H9 (cell line): ENCODE results near the gene SH3GL1. TPM values are rescaled to one million over a fixed set of nuclear protein-coding genes. Genes with fewer than 3 reads are reported as not detected.

ENCODE experiments used
- DNase-seq: peaks from one replicate; pipeline ENCODE4 v3.0.0-alpha.2; 2017
- H2AFZ ChIP-seq: one replicate; pipeline ENCODE4 v1.6.1; 2013; ENCODE audit warnings: mild to moderate bottlenecking, low read length, control low read depth, moderate library complexity
- H2AK5ac ChIP-seq: 2 replicates; pipeline ENCODE4 v1.6.1; 2013; ENCODE audit warnings: low read length, control low read depth, mixed read lengths; ENCODE audit not compliant: insufficient read length
- H2BK120ac ChIP-seq: one replicate; pipeline ENCODE4 v1.6.1; 2013; ENCODE audit warnings: low read depth, mild to moderate bottlenecking, low read length, control low read depth, inconsistent platforms; ENCODE audit not compliant: poor library complexity, severe bottlenecking
- H2BK12ac ChIP-seq: 2 replicates; pipeline ENCODE4 v1.6.1; 2013; ENCODE audit warnings: low read length, control low read depth, mixed read lengths, low read depth; ENCODE audit not compliant: insufficient read length
- H2BK15ac ChIP-seq: 2 replicates; pipeline ENCODE4 v1.6.1; 2013; ENCODE audit warnings: low read depth, low read length, control low read depth
- H2BK20ac ChIP-seq: one replicate; pipeline ENCODE4 v1.6.1; 2013; ENCODE audit warnings: low read depth, mild to moderate bottlenecking, low read length, control low read depth, inconsistent platforms; ENCODE audit not compliant: poor library complexity, severe bottlenecking
- H2BK5ac ChIP-seq: 2 replicates; pipeline ENCODE4 v1.6.1; 2013; ENCODE audit warnings: low read length, control low read depth, mixed read lengths; ENCODE audit not compliant: insufficient read length
- H3K14ac ChIP-seq: 2 replicates; pipeline ENCODE4 v1.6.1; 2013; ENCODE audit warnings: low read length, control low read depth; ENCODE audit not compliant: insufficient read depth
- H3K18ac ChIP-seq: 2 replicates; pipeline ENCODE4 v1.6.1; 2013; ENCODE audit warnings: low read depth, mild to moderate bottlenecking, mixed read lengths, low read length, control low read depth; ENCODE audit not compliant: insufficient read length
- H3K23ac ChIP-seq: 2 replicates; pipeline ENCODE4 v1.6.1; 2013; ENCODE audit warnings: low read length, control low read depth, mixed read lengths, low read depth; ENCODE audit not compliant: insufficient read length
- H3K23me2 ChIP-seq: 2 replicates; pipeline ENCODE4 v1.6.1; 2013; ENCODE audit warnings: low read depth, mild to moderate bottlenecking, mixed read lengths, low read length, control low read depth; ENCODE audit not compliant: insufficient read length, poor library complexity, severe bottlenecking
- H3K27ac ChIP-seq: 2 replicates; pipeline ENCODE4 v1.5.1; 2013; ENCODE audit warnings: low read length, control low read depth, mixed read lengths, low read depth; ENCODE audit not compliant: insufficient read length
- H3K27me3 ChIP-seq: 2 replicates; pipeline ENCODE4 v1.6.1; 2013; ENCODE audit warnings: low read length, control low read depth, inconsistent platforms; ENCODE audit not compliant: insufficient read depth
- H3K4ac ChIP-seq: 2 replicates; pipeline ENCODE4 v1.6.1; 2013; ENCODE audit warnings: low read depth, mild to moderate bottlenecking, control low read depth, inconsistent platforms, low read length, moderate library complexity
- H3K4me1 ChIP-seq: 2 replicates; pipeline ENCODE4 v1.6.1; 2013; ENCODE audit warnings: low read length, control low read depth, inconsistent platforms; ENCODE audit not compliant: insufficient read depth
- H3K4me2 ChIP-seq: 2 replicates; pipeline ENCODE4 v1.6.1; 2013; ENCODE audit warnings: low read length, control low read depth, mixed read lengths; ENCODE audit not compliant: insufficient read length, insufficient read depth
- H3K56ac ChIP-seq: 2 replicates; pipeline ENCODE4 v1.6.1; 2013; ENCODE audit warnings: low read depth, mild to moderate bottlenecking, mixed read lengths, low read length, control low read depth; ENCODE audit not compliant: insufficient read length
- H3K79me1 ChIP-seq: 2 replicates; pipeline ENCODE4 v1.6.1; 2013; ENCODE audit warnings: low read depth, mild to moderate bottlenecking, moderate library complexity, low read length, control low read depth, inconsistent platforms; ENCODE audit not compliant: insufficient read depth, poor library complexity, severe bottlenecking
- H3K79me2 ChIP-seq: 2 replicates; pipeline ENCODE4 v1.6.1; 2013; ENCODE audit warnings: low read length, control low read depth, inconsistent platforms; ENCODE audit not compliant: insufficient read depth
- H3K9ac ChIP-seq: 2 replicates; pipeline ENCODE4 v1.6.1; 2013; ENCODE audit warnings: low read length, control low read depth, mixed read lengths; ENCODE audit not compliant: insufficient read length; ENCODE audit errors: extremely low read depth
- H3K9me3 ChIP-seq: one replicate; pipeline ENCODE4 v1.6.1; 2013; ENCODE audit warnings: low read depth, low read length, inconsistent platforms; ENCODE audit not compliant: control insufficient read depth
- H3T11ph ChIP-seq: one replicate; pipeline ENCODE4 v1.6.1; 2013; ENCODE audit warnings: mild to moderate bottlenecking, low read length, control low read depth, inconsistent platforms
- H4K20me1 ChIP-seq: one replicate; pipeline ENCODE4 v1.6.1; 2013; ENCODE audit not compliant: control insufficient read depth, insufficient read length, insufficient read depth
- H4K5ac ChIP-seq: 2 replicates; pipeline ENCODE4 v1.6.1; 2013; ENCODE audit warnings: low read depth, mild to moderate bottlenecking, mixed read lengths, low read length, control low read depth; ENCODE audit not compliant: insufficient read length
- H4K8ac ChIP-seq: replicated peaks from 2 replicates; pipeline ENCODE4 v1.6.1; 2013; ENCODE audit warnings: low read length, control low read depth, mixed read lengths, low read depth; ENCODE audit not compliant: insufficient read length
- H4K91ac ChIP-seq: 2 replicates; pipeline ENCODE4 v1.6.1; 2013; ENCODE audit warnings: low read depth, mild to moderate bottlenecking, moderate library complexity, mixed read lengths, low read length, control low read depth; ENCODE audit not compliant: insufficient read length
- H3K27ac Mint-ChIP-seq, 3 experiments: 2 replicates in 2 of 3; 3 replicates in 1 of 3; pipeline ENCODE4 v1.8.0; 2020 to 2021; ENCODE audit warnings: mixed read lengths in 3 of 3, mild to moderate bottlenecking in 1 of 3, moderate library complexity in 1 of 3
- H3K27me3 Mint-ChIP-seq: 2 replicates; pipeline ENCODE4 v1.8.0; 2021; ENCODE audit warnings: low read depth, mild to moderate bottlenecking, moderate library complexity, mixed read lengths
- H3K36me3 Mint-ChIP-seq, 3 experiments: 2 replicates in 2 of 3; 3 replicates in 1 of 3; pipeline ENCODE4 v1.8.0; 2020 to 2021; ENCODE audit warnings: low read depth in 3 of 3, mixed read lengths in 3 of 3; ENCODE audit not compliant: insufficient read depth in 1 of 3
- H3K4me1 Mint-ChIP-seq, 2 experiments: 2 replicates each; pipeline ENCODE4 v1.8.0; 2020; ENCODE audit warnings: mixed read lengths in 2 of 2
- H3K4me3 Mint-ChIP-seq, 2 experiments: 2 replicates in 1 of 2; 3 replicates in 1 of 2; pipeline ENCODE4 v1.8.0; 2020 to 2021; ENCODE audit warnings: mild to moderate bottlenecking in 2 of 2, mixed read lengths in 2 of 2, moderate library complexity in 1 of 2
- H3K9me3 Mint-ChIP-seq, 2 experiments: 2 replicates in 1 of 2; 3 replicates in 1 of 2; pipeline ENCODE4 v1.8.0; 2020; ENCODE audit warnings: mild to moderate bottlenecking in 2 of 2, mixed read lengths in 2 of 2, moderate library complexity in 1 of 2
- WGBS: extraction: QIAGEN DNeasy Blood & Tissue Kit; methylation state at CpG from one replicate; pipeline ENCODE4 v1.1.7; 2013; ENCODE audit warnings: missing lambda C conversion rate, low lambda C conversion rate, mixed read lengths; ENCODE audit not compliant: insufficient read length; ENCODE audit errors: extremely low coverage; 5-methylcytosine and 5-hydroxymethylcytosine counted together
- total RNA-seq: library from RNA; stranded (reverse); gene quantifications from 2 replicates; pipeline ENCODE4 v1.2.1, GENCODE V29; 2021
- TF ChIP-seq, protein P1 (sequence below): fragments of 200-600 bp; sonication (generic); conservative IDR thresholded peaks from 3 replicates; pipeline ENCODE4 v1.8.0; 2021; ENCODE audit warnings: antibody characterized with exemption, mild to moderate bottlenecking

The SH3GL1 gene
- total RNA-seq, 1 experiment from 2014 or later: 85.5 TPM

DNA sequence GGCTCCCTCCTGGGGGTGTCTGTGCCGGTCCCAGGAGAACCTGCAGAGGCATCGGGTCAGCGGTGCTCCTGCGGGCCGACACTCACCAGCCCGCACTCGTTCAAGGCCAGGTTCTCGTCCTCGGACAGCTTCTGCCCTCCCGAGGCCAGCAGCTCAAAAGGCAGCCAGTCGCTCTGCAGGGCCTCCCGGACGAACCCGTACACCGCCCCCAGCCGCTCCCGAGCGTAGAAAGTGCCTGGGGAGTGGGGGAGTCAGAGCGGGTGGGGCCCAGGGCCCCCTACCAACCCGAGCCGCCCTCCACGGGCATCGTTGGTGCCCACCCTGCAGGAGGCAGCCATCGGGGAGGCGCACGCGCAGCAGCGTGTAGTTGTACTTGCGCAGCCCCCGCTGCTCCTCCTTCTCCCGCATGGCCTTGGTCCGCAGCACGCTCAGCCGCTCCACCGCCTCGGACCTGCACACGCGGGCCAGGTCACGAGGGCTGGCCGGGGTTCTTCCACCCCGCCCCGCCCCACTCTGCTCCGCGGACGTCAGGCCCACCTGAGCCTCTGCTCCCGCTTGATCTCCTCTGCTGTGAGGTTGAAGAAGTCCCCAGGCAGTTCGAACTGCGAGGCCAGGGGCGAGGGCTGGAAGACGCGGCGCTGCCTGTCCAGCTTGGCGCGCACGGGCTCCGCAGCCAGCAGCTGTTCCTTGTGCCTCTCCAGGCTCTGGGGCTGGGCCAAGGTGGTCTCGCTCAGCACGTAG is 45.8 kb upstream of the SH3GL1 start:
- H3K14ac ChIP-seq: no peak overlapping the region; the same call in 1 of the 2 replicates
- no peak overlapping the region for H3K27ac ChIP-seq
- H3K56ac ChIP-seq: no peak overlapping the region
- no peaks in the 10 kb centered on the region for H3K27me3 ChIP-seq
- H3K23ac ChIP-seq: no peak overlapping the region
- H2AK5ac ChIP-seq: no peak overlapping the region
- no peak overlapping the region for H4K91ac ChIP-seq
- H3K9me3 ChIP-seq: no peaks in the 10 kb centered on the region
- H3K4ac ChIP-seq: no peak overlapping the region
- H2BK5ac ChIP-seq: no peak overlapping the region
- no peak overlapping the region for H4K5ac ChIP-seq
- H3K27me3 Mint-ChIP-seq: no peaks in the 10 kb centered on the region; the same call in 1 of the 2 replicates
- TF ChIP-seq, protein P1, sequence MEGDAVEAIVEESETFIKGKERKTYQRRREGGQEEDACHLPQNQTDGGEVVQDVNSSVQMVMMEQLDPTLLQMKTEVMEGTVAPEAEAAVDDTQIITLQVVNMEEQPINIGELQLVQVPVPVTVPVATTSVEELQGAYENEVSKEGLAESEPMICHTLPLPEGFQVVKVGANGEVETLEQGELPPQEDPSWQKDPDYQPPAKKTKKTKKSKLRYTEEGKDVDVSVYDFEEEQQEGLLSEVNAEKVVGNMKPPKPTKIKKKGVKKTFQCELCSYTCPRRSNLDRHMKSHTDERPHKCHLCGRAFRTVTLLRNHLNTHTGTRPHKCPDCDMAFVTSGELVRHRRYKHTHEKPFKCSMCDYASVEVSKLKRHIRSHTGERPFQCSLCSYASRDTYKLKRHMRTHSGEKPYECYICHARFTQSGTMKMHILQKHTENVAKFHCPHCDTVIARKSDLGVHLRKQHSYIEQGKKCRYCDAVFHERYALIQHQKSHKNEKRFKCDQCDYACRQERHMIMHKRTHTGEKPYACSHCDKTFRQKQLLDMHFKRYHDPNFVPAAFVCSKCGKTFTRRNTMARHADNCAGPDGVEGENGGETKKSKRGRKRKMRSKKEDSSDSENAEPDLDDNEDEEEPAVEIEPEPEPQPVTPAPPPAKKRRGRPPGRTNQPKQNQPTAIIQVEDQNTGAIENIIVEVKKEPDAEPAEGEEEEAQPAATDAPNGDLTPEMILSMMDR: no peak
- no peak overlapping the region for H4K8ac ChIP-seq
- no peak overlapping the region for H2BK12ac ChIP-seq
- no peak for DNase-seq
- no peak overlapping the region for H2BK120ac ChIP-seq
- H3K9me3 Mint-ChIP-seq: no peaks in the 10 kb centered on the region
- peaks cover 20 to 60% (median 44%) of the 10 kb centered on the region in 3 experiments for H3K36me3 Mint-ChIP-seq
- no peak overlapping the region for H3K4me3 Mint-ChIP-seq
- H3K4me2 ChIP-seq: no peak overlapping the region
- H3K9ac ChIP-seq: no peak overlapping the region
- H3K79me2 ChIP-seq: no peaks in the 10 kb centered on the region
- no peak overlapping the region for H2BK20ac ChIP-seq
- no peaks in the 10 kb centered on the region for H3K79me1 ChIP-seq
- H3K4me1 ChIP-seq: no peaks in the 10 kb centered on the region
- 0 out of 4 replicates have a peak, but pooled peaks cover 0 to 5% of the 10 kb centered on the region in 2 experiments for H3K4me1 Mint-ChIP-seq
- no peak overlapping the region for H3T11ph ChIP-seq
- no peak overlapping the region for H2BK15ac ChIP-seq
- no peaks in the 10 kb centered on the region for H4K20me1 ChIP-seq
- H3K18ac ChIP-seq: no peak overlapping the region
- peak overlapping the region in 1 of 3 experiments; percentile 89; a peak in 2 of 7 replicates for H3K27ac Mint-ChIP-seq
- no peak overlapping the region for H2AFZ ChIP-seq
- H3K23me2 ChIP-seq: no peaks in the 10 kb centered on the region
- no CpG with 5 or more reads among the region's 58 CpGs for WGBS
